Fibroblast of mammary gland (primary cell): ENCODE measurements around the gene THRA.

Source experiments
- DNase-seq: peaks from one replicate; pipeline ENCODE4 v3.0.0-alpha.2; 2010; ENCODE audit warnings: low read depth
- H3K4me3 ChIP-seq: 2 replicates; pipeline ENCODE4 v1.5.1; 2011; ENCODE audit warnings: low read depth, mild to moderate bottlenecking, low read length, moderate library complexity; ENCODE audit not compliant: control insufficient read depth
- CTCF ChIP-seq: conservative IDR thresholded peaks from 2 replicates; pipeline ENCODE4 v1.5.1; 2011; ENCODE audit warnings: low read depth, low read length, inconsistent platforms; ENCODE audit not compliant: control insufficient read depth, insufficient read depth

THRA gene

DNA sequence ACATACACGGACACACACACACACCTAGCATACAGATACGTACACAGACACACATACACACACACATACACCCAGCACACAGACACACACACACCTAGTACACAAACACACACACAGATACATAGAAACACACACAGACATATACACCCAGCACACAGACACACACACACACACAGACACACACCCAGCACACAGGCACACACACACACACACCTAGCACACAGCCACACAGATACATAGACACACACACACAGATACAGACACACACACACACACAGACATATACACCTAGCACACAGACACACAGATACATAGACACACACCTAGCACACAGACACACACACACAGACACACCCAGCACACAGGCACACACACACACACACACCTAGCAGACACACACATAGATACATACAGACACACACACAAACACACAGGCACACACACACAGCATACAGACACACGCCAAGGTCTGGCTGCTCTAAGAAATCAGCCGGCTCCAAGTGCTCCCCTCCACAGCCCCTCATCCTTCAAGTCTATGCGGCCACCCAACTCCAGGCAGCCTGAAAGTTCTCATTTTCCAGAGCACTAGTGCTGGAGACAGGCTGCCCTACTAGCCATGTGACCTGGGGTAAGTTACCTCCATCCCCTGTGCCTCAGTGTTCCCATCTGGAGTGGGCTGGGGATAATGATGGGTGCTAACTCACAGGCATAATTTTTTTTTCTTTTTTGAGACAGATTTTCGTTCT, 24.5 kb downstream of the THRA start:
- no peak overlapping the region for H3K4me3 ChIP-seq
- TF ChIP-seq CTCF: no peak
- DNase-seq: no peak

GRCh38 chr17:40087903-40088718, 25.3 kb downstream of the THRA start:
- no peak overlapping the region for H3K4me3 ChIP-seq
- no peak for DNase-seq
- no peak for TF ChIP-seq CTCF

DNA sequence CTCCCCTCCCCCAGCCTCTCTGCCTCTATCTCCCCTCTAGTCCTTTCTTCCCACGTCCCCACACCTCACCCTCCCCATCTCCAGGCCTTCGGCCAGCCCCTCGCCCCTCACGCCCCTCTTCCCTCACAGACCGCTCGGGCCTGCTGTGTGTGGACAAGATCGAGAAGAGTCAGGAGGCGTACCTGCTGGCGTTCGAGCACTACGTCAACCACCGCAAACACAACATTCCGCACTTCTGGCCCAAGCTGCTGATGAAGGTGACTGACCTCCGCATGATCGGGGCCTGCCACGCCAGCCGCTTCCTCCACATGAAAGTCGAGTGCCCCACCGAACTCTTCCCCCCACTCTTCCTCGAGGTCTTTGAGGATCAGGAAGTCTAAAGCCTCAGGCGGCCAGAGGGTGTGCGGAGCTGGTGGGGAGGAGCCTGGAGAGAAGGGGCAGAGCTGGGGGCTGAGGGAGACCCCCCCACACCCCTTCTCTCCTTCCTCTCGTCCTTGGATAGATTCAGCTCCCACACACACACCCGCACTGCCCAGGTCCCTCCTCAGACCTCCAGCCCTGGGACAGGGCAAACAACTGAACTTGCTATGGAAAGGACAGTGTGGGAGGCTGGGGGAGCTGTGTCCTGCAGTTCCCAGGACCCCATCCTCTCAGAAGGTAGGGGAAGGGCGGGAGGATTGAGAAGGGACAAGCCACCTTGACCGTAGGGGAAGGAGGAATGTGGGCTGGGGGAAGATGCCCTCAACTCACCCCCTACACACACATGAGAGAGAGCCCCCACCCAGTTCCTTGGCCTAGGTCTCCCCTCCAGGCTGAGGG, 26.5 kb downstream of the THRA start:
- TF ChIP-seq CTCF: no peak
- no peak for DNase-seq

DNA sequence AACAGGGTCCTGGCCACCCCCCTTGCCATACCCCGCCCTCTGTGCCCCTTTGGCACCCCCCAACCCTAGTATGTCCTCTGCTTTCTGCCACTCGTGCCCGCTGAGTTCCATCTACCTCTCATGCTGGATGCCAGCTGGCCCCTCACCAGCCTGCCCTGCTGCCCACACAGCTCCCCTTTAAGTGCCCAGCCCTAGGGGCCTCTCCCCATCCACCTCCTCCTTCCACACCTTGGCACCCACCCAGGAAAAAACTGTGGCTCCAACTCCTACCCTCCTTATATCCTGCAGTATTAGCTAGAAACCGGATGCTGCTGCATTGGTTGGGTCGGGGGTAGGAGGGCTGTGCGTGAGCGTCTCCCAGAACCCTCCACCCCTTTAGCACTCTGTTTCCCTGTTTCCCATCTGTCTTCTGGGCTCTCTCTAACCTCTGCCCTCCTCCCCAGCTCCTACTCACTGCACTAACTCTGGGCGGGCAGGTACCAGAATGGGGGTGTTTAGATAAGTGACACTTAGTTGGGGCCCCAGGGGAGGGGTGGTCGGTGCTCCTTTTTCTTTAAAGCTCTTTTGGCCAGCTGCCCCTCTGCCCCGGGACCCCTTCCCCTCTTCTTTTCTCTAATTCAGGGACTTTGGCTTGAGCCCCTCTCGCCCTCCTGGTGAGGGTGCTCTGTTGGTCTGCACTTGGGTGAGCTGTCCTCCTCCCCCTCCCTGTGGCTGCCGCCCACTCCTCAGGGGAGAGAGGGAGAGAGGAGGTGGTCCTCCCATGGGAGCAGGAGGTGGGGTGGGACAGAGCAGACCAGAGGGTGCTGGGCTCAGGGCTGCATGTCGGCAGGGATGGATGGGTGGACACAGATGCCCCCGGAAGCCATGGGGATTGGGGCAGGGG, 27.7 kb downstream of the THRA start:
- H3K4me3 ChIP-seq: no peak overlapping the region
- TF ChIP-seq CTCF: no peak
- DNase-seq: no peak

More for the DNA sequence above, 26.5 kb downstream of the THRA start:
- no peak overlapping the region for H3K4me3 ChIP-seq

GRCh38 chr17:40091691-40092397, 29.1 kb downstream of the THRA start:
- TF ChIP-seq CTCF: no peak
- no peak for DNase-seq
- no peak overlapping the region for H3K4me3 ChIP-seq

DNA sequence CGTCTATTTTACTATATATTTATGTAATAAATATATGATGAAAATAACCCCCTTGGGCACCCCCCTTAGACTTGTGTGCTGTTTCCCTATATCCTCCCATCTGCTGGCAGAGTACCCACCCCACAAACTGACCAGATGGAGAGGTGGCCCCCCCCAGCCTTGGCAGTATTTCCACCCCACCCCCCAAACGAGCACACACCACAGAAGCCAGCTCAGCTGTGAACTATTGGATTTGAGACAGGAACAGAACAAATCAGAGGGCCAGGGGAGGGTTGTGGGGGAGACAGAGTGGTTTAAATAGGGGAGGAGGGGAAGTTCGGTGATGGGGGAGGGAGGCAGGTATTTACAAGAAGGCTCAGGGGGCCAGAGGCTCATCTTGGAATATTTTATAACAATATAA, 29.8 kb downstream of the THRA start:
- DNase-seq: peak; percentile 57
- H3K4me3 ChIP-seq: no peak overlapping the region
- no peak for TF ChIP-seq CTCF
